GM19397 (cell line): Measurements from ENCODE around the gene DLGAP5.
A peak's percentile ranks its signal among the peaks of the same experiment; 100 is the strongest.

Experiments used
- ATAC-seq: cut with Tn5 transposase; IDR thresholded peaks from one replicate; pipeline ENCODE4 v1.9.1; 2021; ENCODE audit warnings: mild to moderate bottlenecking, moderate library complexity; ENCODE audit not compliant: unreplicated experiment

The DLGAP5 gene

DNA sequence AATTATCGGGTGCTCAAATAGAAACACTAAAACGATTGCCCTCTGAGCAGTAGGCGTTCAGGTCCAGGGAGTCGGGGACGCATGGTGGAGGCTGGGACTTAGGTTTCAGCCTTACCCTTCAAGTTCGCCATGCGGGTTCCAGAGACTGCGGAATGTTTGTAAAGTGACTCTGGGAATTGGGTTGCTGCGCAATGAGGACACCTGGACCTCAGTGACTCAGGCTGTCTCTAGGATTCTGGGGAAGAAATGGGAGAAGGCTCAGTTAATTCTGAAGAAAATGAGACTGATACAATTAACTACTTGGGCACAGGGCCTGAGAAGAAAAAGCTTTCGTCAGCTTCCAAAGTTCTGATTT lies 61.2 kb downstream of the DLGAP5 start:
- ATAC-seq, result no peak

DNA sequence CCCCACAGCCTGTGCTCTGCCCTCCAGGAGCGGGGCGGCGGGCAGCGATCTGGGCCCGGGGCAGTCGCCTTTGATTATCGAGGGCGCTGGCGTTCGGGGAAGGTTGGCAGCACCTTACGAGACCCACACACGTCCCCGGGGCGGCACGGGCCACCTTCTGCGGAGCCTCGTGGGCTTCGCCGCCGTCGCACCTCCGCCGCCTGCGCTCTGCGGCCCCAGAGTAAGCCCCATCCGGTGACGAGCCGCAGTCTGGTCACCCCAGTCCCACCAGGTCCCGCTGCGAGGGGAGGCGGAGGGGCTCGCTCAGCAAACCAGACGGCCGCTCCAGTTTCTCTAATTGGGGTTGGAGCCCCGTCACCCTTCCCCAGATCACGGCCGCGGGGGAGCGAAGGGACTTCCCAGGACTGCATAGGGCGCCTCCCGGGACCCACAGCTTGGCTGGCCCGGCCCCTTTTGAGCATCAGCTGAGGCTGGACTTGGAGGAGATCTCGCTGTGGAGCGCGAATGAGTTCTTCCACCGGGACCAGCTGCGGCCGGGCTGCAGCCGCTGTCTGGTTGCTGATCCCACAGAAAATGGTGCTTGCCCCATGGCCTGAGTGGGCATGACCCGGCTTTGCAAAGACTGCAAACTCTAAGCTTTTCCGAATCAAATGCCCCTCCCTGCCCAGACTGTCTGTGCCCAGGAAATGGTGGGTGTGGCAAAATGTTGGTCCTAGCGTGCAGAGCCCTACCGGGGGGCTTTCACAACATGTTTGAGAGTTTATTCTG lies 61.8 kb downstream of the DLGAP5 start:
- ATAC-seq, result peak; percentile 64

DNA sequence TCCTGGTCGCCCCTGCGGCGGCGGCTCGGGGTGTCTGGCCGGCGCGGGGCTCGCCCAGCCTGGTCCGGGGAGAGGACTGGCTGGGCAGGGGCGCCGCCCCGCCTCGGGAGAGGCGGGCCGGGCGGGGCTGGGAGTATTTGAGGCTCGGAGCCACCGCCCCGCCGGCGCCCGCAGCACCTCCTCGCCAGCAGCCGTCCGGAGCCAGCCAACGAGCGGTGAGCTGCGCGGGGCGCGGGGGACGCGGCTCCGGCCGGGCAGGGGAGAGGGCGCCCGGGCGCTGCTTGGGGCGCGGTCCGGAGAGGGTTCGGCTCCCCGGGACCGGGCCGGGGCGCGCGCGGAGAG lies 62.3 kb downstream of the DLGAP5 start, which contains the start of gene LGALS3:
Gene LGALS3 (plus strand): TSS at position 167 of the 342 bp plus-strand sequence. CDS start 8,122 bp downstream, outside the sequence.
- peak; percentile 62 for ATAC-seq

DNA sequence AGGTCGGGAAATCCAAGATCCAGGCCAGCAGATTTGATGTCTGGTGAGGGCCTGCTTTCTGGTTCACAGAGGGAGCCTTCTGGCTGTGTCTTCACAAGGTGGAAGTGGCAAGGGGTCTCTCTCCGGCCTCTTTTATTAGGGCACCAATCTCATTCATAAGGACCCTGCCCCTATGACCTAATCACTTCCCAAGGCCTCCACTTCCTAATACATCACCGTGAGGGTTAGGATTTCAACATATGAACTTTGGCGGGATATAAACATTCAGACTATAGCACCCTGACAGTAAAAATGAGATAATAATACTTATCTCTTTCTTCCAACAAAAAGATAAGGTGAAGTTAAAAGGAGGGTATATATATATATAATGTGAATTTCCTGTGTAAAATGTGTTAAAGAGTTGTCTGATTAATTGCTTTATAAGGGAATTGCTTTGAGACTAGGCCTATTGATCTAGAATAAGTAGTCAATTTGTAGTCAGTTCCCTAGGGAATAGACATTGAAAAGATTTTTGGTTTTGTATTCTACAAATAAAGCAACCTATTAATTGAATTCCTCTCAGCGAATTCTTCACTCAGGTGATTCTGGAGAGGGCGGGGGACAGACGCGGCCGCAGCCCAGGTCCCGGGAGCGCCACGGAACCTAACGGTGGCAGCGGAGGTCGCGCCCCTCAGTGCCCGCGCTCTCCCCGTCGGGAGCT lies 62.8 kb downstream of the DLGAP5 start:
- ATAC-seq, result no peak

DNA sequence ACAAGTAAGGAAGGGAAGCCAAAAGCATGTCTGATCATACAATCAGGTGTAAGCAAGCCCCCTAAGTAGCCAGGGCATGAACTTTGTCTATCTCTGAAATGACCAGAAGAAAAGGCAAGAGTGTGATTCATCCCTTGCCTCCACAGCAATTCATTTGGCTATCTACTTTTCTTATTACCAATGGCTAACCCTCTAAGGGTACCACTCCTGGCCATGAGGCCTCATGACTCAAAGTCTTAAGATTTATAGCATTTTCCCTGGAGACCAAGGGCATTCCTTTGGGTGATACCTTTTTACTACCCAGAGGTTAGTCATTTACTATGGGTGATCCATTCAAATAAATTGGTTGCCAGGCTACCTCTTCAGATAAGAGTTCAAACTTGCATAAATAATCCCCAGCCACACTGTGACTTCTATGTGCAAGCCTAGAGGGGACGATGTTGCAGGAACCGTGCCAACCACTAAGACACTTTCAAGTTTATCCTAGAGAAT lies 63.9 kb downstream of the DLGAP5 start:
- no peak for ATAC-seq

DNA sequence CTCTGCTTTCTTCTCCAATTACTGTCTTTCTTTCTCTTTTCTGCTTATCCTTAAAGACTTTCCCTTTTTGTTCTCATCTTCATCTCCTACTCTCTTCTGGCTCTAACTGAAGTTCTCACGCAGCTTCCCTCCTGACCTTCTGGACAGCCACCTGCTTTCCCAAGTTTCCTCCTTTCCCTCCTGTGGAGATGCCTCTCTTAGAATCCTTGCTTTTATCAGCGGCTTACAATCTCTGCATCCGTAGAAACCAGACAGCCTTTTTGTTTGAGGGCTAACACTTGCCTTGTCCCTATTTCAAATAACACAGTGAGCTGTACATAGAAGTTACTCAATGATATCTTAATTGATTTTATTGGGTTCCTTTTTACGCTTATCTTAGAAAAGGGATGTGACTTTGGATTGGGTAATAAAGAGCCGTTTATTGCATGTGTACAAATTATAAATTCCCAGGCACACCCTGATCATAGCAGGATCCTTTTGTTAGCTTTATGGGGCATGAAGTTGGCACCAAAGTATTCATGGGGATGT lies 64.4 kb downstream of the DLGAP5 start:
- no peak for ATAC-seq

DNA sequence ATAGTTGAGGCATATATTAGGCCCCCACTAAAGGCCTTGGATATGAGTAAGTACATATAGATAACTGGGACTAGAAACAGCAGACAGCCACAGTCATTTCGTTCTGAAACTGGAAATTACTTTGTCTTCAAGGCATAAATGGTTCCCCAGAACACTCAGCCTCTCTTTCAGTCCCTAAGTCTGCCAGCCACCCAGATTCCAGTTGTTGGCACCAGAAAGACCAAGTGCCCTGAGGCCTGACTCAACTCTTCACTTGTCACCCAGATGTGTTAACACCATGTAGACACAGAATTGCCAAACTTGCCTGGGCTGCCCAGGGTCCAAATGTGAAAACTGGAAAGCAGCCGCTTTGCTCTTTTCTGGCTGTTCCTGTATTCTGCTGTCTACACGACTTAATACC lies 65.4 kb downstream of the DLGAP5 start:
- ATAC-seq, result no peak

DNA sequence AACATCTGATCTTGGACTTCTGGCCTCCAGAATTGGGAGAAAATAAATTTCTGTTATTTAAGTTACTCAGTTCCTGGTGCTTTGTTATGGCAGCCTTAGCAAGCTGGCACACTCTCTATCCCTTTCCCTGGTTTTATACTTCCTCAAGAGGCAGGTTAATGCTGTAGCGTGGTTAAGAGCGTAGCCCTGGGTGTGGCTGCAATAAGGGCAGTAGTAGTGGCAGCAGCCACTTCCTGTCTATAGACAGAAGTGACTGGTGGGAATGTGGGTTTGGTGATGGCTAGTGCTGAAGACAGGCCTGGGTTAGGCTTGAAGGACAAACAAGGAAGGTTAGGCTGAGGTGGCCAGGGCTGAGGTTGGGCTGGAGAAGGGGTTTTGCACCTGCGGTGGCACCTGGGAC lies 66.0 kb downstream of the DLGAP5 start:
- ATAC-seq, result no peak

DNA sequence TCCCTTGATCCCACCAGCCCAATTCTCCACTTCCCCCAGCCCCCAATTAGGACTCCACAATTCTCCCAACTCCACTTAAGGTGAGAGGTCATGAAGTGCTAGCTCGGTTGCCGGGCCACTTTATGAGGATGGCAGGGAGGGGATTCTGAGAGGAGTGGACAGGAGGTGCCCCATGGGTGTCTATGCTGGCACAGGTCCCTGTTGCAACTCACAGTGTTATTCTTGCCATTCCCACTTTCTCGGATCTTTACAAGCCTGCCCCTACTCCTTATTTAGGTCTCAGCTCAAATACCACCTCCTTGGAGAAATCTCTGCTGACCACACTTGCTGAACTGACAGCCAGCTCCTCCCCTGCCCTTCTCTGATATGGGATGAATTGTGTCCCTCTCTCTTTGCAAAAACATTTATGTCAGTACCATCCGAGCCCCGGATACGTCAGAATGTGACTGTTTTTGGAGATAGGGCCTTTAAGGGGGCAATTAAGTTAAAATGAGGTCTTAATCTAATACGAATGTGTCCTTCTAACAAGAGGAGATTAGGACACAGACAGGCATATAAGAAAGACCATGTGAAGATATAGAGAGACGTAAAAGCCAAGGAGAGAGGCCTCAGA lies 66.5 kb downstream of the DLGAP5 start:
- no peak for ATAC-seq

DNA sequence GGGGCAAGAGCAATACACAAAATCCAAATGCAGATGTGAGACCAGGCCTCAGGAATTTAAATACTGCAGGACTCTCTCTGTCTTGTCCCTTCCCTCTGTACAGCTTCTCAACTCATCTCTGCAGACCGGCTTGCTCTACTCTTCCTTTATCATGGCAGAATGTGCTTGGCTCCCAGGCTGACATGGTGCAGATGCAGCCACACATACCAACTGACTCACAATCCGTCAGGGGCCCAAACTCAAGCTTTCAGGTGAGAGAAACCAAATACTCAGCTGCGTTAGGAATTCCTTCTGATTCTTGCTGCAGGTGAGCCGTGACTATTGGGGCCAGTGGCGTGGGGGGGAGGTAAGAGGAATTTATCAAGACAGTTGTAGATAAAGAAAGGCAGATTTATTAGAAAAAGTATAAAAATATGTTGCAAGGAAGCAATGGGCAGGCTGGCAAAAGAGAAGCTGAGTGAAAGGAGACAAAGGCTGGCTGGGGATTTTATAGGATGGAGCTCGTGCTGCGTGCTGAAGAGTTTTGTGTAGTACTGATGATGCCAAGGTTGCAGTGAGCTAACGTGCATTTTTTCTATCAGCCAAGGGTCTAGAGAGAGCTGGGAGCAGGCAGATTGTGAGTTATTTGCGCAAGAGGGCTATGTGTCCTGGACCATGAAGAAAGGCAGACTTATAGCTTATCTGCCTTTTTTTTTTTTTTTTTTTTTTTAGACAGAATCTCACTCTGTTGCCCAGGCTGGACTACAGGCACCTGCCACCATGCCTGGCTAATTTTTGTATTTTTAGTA lies 67.3 kb downstream of the DLGAP5 start:
- no peak for ATAC-seq

DNA sequence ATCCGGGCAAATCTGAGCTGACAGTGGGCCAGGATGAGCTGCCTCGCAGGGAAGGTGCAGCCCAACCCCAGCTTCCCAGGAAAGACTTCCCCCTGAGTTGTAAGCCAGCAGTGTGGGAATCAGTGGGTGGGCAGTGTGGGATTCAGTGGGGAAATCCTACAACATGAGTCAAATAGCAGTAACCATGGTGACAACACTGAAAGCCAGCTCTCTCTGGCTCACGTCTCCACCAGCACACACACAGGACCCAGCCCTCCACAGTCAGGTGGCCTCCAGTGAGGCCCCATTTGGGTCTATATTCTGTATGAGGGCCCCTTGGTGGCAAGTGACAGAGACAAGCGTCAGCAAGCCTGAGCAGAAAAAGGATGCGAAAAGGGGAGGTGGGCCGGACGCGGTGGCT lies 68.3 kb downstream of the DLGAP5 start:
- no peak for ATAC-seq

DNA sequence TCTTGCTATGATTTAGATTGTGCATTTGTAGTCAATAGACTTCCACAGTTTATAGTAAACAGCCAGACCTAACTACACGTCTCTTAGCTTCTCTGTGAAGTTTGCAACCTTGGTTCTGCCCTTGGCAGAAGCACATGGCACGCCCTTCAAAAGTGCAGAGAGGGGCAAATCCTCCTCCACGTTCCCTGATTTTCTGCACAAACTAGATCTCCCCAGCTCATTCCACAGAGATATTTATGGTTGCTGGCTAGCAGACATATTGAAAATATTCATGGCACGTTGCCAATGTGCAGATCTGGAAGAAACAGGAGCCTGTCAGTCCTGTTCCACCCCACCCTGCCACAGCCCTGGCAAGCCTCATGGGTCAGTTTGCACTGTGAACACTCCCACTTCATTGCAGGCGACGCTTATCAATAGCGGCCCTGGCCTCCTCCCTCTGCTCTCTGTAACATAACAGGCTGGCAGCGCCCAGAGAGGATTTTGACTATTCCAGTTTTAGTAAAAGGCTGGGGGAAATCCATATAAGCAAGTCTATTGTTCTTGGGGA lies 68.9 kb downstream of the DLGAP5 start:
- no peak for ATAC-seq

DNA sequence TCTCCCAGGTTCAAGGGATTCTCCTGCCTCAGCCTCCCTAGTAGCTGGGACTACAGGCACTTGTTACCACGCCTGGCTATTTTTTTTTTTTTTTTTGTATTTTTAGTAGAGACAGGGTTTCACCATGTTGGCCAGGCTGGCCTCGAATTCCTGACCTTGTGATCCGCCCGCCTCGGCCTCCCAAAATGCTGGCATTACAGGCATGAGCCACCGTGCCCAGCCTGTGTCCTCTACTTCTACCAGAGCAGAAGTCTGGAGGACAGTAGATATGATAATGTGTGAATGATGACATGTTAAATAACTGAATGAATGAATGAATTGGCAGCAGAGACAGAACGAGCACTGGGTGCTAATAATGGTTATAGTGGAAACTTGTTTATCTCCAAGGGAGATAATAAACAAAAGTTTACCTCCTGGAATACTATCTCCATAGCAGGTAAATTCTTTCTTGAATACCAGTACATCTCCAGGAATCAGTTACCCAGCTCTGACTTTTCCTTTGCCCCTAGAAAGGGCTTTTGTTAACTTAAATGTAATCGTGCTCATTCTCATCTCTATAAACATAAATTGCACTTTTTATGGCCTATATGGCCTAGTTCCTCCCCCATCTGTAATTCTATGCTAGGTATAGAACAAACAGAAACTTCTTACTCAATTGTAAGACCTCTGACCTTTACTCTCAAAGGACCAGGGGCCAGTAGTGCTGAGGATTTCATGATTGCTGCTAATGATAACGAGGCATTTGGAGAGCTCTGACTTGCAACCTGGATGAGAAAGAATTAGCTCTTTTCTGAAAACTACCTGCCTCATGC lies 69.6 kb downstream of the DLGAP5 start:
- no peak for ATAC-seq

DNA sequence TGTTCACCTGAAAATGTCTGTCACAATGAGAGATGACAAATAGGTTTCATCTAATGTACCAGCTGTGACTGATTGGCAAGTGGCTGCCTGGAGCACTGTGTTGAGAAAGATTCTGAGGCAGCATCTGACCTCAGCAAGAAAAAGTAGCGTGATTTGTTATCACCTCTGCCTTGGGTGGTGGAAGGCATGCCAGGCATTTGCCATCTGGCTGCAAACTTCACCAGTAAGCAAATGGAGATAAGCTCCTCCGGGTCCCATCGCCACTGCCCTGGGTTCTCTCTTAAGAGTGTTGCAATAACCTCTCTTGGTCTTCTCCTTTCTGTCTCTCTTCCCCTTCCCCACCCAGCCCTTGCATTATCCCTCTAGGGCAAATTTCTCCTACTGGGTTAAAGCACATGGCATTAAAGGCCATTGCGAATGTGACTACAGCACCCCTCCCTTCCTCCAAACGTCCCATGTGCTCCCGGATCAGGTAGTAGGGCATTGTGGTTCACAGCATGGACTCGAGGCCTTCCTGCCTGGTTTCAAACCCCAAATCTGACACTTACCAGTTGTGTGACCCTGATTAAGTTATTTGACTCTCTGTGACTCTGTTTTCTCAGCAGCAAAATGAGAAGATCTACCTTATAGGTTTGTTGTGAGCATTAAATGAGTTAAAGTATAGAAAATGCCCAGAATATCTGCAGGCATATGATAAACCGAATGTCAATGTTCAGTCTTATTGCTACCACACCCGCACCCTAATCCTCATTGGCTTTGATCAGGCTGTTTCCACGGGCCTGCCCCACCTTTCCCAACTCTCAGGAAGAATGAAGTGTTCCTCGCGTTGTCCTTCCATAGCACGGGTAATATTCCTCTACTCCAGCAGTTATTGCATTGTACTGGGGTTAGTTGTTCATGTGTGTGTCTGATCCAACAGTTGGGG lies 70.6 kb downstream of the DLGAP5 start:
- ATAC-seq, result no peak

DNA sequence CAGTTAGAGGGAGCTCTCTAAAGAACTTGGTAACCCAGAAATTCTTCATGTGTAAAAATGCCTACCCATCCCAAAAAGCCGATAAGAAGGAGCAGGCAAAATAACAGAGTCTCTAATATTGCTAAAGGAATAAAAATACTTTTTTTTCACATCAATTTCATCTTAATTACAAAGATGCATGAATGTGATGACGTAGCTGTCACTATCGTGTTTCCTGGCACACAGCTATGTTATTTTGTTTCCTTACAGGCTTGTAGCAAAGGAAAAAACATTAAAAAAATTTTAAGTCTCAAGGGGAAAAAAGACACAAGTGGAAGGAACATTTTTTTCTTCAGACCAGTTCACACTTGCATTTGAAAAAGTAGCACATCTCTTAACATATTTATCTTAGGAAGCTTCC lies 72.6 kb downstream of the DLGAP5 start:
- no peak for ATAC-seq

DNA sequence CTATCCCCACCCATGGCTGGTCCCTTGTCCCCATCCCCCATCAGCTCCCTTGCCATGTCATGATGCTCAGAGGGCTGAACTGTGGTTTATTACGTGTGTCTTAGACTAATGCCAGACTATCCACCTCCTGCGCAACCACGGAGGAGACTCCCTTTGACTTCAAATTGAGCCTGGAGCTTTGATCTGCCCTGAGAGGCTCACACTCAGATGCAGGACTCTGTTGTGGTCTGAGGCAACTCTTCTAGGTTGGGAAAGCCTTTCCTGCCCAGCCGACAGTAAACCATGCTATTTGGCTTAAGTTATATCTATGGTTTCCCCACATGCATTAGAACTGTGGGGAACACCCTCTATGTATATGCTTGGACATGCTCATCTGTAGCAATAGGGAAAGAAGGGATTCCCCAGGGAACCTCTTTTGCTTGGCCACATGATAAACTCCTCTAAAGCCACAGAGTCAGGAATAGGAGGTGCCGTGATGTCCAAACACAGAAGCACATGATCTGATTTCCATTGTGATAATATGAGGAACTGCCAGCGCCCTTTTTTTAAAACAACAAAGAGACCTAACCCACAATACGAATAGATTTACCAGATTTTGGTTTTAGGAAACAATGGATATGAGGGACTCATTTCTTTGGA lies 73.5 kb downstream of the DLGAP5 start:
- no peak for ATAC-seq

DNA sequence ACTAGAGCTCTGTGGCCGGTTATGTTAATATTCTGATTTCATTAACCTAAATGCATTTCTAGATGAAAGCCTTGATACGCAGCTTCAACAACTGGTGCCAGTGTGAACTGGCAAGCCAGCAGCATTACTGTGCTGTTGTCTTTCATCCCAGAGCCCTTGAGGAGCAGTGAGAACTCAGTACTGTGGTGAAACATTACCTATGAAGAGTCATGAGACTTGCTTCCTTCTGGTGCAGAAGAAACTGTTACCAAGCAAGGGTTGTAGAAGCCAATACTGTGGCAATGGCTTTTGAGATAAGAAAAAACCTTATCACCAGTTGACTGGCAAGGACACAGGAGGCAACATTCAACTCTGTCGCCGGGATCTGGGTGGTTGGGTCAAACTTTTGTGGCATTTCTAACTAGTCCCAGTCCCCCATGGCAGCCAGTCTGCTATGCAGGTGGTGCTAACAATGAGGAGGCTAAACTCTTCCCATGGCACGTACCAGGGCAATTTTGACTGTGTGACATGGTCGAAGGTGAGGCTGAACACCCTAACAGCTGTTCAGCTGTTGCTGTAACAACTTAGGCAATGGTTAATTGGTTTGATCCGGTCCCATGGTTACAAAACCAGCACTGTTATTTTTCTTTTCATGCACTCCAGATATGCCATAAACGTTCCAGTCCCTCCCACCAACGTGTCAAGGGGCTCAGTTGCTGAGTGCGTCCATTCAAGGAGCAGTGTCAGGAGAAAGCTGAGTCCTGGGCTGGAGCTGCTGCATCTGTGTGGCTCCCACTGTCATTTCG lies 74.9 kb downstream of the DLGAP5 start:
- no peak for ATAC-seq

DNA sequence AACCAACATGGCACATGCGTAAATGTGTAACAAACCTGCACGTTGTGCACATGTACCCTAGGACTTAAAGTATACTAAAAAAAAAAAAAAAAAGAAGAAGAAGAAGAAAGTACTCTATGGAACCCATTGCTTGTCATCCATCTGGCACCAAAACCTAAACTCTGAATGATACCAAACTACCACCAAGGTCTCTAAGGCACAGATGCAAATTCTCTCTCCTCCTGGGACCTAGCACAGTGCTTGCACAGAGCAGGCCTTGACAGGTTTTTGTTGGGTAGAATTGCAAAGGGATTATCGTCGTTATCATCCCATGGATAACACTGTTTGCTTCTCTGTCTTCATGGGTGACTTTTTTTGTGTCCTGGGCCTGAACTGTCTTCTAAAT lies 75.5 kb downstream of the DLGAP5 start:
- no peak for ATAC-seq
